HEK293 (cell line): ENCODE results near the gene EEFSEC.

ENCODE experiments used
- CTCF ChIA-PET: fragments of 350-600 bp; formaldehyde crosslinking; extraction: SDS; loops from one replicate; lab custom pipeline; 2021; ENCODE audit warnings: antibody characterized with exemption; lab: Yijun Ruan, JAX
- POLR2A ChIA-PET: fragments of 300-600 bp; formaldehyde crosslinking; extraction: SDS; loops from one replicate; lab custom pipeline; 2020; ENCODE audit warnings: antibody characterized with exemption, inconsistent platforms; lab: Yijun Ruan, JAX
- H3K27ac ChIP-seq: fragments of 200-500 bp; sonication (Bioruptor generic); 2 replicates; pipeline ENCODE4 v1.5.1; 2014; ENCODE audit warnings: low read depth, low read length, control low read depth, inconsistent platforms; ENCODE audit errors: extremely low read depth
- H3K36me3 ChIP-seq, 2 experiments: fragments of 200-500 bp in 1 of 2; sonication (Bioruptor generic) in 1 of 2; 1 replicate in 1 of 2; 2 replicates in 1 of 2; pipeline ENCODE4 v1.5.1; 2014 to 2017; ENCODE audit warnings: inconsistent platforms in 2 of 2, low read length in 2 of 2; ENCODE audit not compliant: control insufficient read depth in 2 of 2, insufficient read depth in 1 of 2
- H3K4me1 ChIP-seq: fragments of 200-500 bp; sonication (Bioruptor generic); 2 replicates; pipeline ENCODE4 v1.5.1; 2014; ENCODE audit warnings: mild to moderate bottlenecking, low read length, inconsistent platforms; ENCODE audit not compliant: control insufficient read depth, insufficient read depth
- H3K4me3 ChIP-seq: 2 replicates; pipeline ENCODE4 v1.5.1; 2011; ENCODE audit warnings: low read depth, mild to moderate bottlenecking, control low read depth, low read length, moderate library complexity
- H3K9me3 ChIP-seq: fragments of 200-500 bp; sonication (Bioruptor generic); 2 replicates; pipeline ENCODE4 v1.5.1; 2014; ENCODE audit warnings: low read depth, low read length, inconsistent platforms; ENCODE audit not compliant: control insufficient read depth, insufficient read depth
- GLIS2 ChIP-seq: fragments of 450-650 bp; formaldehyde crosslinking; IDR thresholded peaks from 2 replicates; pipeline ENCODE4 v1.5.1; 2016; ENCODE audit warnings: missing biosample characterization, missing genetic modification characterization
- MZF1 ChIP-seq: fragments of 450-650 bp; formaldehyde crosslinking; IDR thresholded peaks from 2 replicates; pipeline ENCODE4 v1.5.1; 2017; ENCODE audit warnings: missing biosample characterization, missing genetic modification characterization, borderline replicate concordance
- OSR2 ChIP-seq: fragments of 450-650 bp; formaldehyde crosslinking; IDR thresholded peaks from 2 replicates; pipeline ENCODE4 v1.5.1; 2016; ENCODE audit warnings: missing biosample characterization, missing genetic modification characterization
- RBAK ChIP-seq: fragments of 450-650 bp; formaldehyde crosslinking; IDR thresholded peaks from 2 replicates; pipeline ENCODE4 v1.5.1; 2016; ENCODE audit warnings: missing biosample characterization, missing genetic modification characterization
- SETDB1 ChIP-seq: IDR thresholded peaks from one replicate; pipeline ENCODE4 v1.6.1; 2017; ENCODE audit warnings: mild to moderate bottlenecking, low read length, moderate library complexity, mixed read lengths; ENCODE audit not compliant: insufficient read length
- ZBTB8A ChIP-seq: fragments of 450-650 bp; formaldehyde crosslinking; IDR thresholded peaks from 2 replicates; pipeline ENCODE4 v1.5.1; 2016; ENCODE audit warnings: missing biosample characterization, missing genetic modification characterization
- ZFHX2 ChIP-seq: fragments of 450-650 bp; formaldehyde crosslinking; conservative IDR thresholded peaks from 2 replicates; pipeline ENCODE4 v1.5.1; 2016; ENCODE audit warnings: missing biosample characterization, missing genetic modification characterization
- ZNF121 ChIP-seq: fragments of 450-650 bp; formaldehyde crosslinking; IDR thresholded peaks from 2 replicates; pipeline ENCODE4 v1.5.1; 2016; ENCODE audit warnings: missing biosample characterization, missing genetic modification characterization
- ZNF140 ChIP-seq: fragments of 450-650 bp; formaldehyde crosslinking; IDR thresholded peaks from 2 replicates; pipeline ENCODE4 v1.5.1; 2016; ENCODE audit warnings: missing biosample characterization, missing genetic modification characterization
- ZNF221 ChIP-seq: fragments of 450-650 bp; formaldehyde crosslinking; IDR thresholded peaks from 2 replicates; pipeline ENCODE4 v1.5.1; 2017; ENCODE audit warnings: missing biosample characterization, missing genetic modification characterization, borderline replicate concordance
- ZNF274 ChIP-seq, 2 experiments: fragments of 200-500 bp in 1 of 2; fragments of 450-650 bp in 1 of 2; sonication (Bioruptor generic) in 1 of 2; formaldehyde crosslinking in 1 of 2; IDR thresholded peaks; 2 replicates each; pipeline versions ENCODE4 v1.5.1 to v1.6.1; 2014 to 2016; ENCODE audit warnings: borderline replicate concordance in 1 of 2, inconsistent platforms in 1 of 2, low read length in 1 of 2, missing biosample characterization in 1 of 2, missing genetic modification characterization in 1 of 2
- ZNF292 ChIP-seq: fragments of 450-650 bp; formaldehyde crosslinking; IDR thresholded peaks from 2 replicates; pipeline ENCODE4 v1.5.1; 2016; ENCODE audit warnings: low read depth, missing biosample characterization, missing genetic modification characterization, borderline replicate concordance
- ZNF311 ChIP-seq: fragments of 450-650 bp; formaldehyde crosslinking; IDR thresholded peaks from 2 replicates; pipeline ENCODE4 v1.5.1; 2017; ENCODE audit warnings: missing biosample characterization, missing genetic modification characterization, borderline replicate concordance
- ZNF354C ChIP-seq: fragments of 450-650 bp; formaldehyde crosslinking; IDR thresholded peaks from 2 replicates; pipeline ENCODE4 v1.5.1; 2016; ENCODE audit warnings: missing biosample characterization, missing genetic modification characterization, low read depth, borderline replicate concordance
- ZNF529 ChIP-seq: fragments of 450-650 bp; formaldehyde crosslinking; IDR thresholded peaks from 2 replicates; pipeline ENCODE4 v1.5.1; 2017; ENCODE audit warnings: missing genetic modification characterization, missing biosample characterization; ENCODE audit not compliant: insufficient replicate concordance
- ZNF623 ChIP-seq: fragments of 450-650 bp; formaldehyde crosslinking; IDR thresholded peaks from 2 replicates; pipeline ENCODE4 v1.5.1; 2016; ENCODE audit warnings: missing biosample characterization, missing genetic modification characterization
- ZNF837 ChIP-seq: fragments of 450-650 bp; formaldehyde crosslinking; IDR thresholded peaks from 2 replicates; pipeline ENCODE4 v1.5.1; 2016; ENCODE audit warnings: missing biosample characterization, missing genetic modification characterization
- TF ChIP-seq, protein P1 (sequence below): fragments of 450-650 bp; formaldehyde crosslinking; IDR thresholded peaks from 2 replicates; pipeline ENCODE4 v1.5.1; 2017; ENCODE audit warnings: missing biosample characterization, missing genetic modification characterization
- TF ChIP-seq, protein P2 (sequence below): fragments of 450-650 bp; formaldehyde crosslinking; IDR thresholded peaks from 2 replicates; pipeline ENCODE4 v1.5.1; 2016; ENCODE audit warnings: missing biosample characterization, missing genetic modification characterization
- TF ChIP-seq, protein P3 (sequence below): fragments of 450-650 bp; formaldehyde crosslinking; IDR thresholded peaks from 2 replicates; pipeline ENCODE4 v1.5.1; 2017; ENCODE audit warnings: missing biosample characterization, missing genetic modification characterization
- TF ChIP-seq, protein P4 (sequence below): fragments of 450-650 bp; formaldehyde crosslinking; IDR thresholded peaks from 2 replicates; pipeline ENCODE4 v1.5.1; 2016; ENCODE audit warnings: missing biosample characterization, missing genetic modification characterization, low read depth
- TF ChIP-seq, protein P5 (sequence below): fragments of 450-650 bp; formaldehyde crosslinking; IDR thresholded peaks from 2 replicates; pipeline ENCODE4 v1.5.1; 2016; ENCODE audit warnings: missing biosample characterization, missing genetic modification characterization, low read depth

EEFSEC gene

DNA sequence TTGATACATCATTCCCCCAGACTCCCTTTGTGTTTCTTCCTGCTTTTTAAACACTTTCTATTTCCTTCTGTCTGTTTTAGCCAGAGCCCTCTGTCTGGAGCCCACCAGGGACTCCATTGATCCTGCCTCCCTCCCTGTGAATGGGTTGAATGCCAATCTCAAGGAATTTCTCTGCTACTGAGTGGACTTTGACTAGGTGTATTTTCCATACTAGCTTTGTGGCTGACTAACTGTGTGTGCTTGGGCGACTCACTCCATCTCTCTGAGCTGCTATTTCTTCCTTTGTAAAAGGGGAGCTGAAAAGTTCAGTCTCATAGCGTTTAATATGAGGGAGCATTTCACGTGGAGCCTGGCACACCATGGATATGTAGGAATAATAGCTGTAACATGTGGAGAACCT, 98.8 kb downstream of the EEFSEC start (continued):
- TF ChIP-seq, protein P1, sequence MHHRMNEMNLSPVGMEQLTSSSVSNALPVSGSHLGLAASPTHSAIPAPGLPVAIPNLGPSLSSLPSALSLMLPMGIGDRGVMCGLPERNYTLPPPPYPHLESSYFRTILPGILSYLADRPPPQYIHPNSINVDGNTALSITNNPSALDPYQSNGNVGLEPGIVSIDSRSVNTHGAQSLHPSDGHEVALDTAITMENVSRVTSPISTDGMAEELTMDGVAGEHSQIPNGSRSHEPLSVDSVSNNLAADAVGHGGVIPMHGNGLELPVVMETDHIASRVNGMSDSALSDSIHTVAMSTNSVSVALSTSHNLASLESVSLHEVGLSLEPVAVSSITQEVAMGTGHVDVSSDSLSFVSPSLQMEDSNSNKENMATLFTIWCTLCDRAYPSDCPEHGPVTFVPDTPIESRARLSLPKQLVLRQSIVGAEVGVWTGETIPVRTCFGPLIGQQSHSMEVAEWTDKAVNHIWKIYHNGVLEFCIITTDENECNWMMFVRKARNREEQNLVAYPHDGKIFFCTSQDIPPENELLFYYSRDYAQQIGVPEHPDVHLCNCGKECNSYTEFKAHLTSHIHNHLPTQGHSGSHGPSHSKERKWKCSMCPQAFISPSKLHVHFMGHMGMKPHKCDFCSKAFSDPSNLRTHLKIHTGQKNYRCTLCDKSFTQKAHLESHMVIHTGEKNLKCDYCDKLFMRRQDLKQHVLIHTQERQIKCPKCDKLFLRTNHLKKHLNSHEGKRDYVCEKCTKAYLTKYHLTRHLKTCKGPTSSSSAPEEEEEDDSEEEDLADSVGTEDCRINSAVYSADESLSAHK (tag by site-specific recombination) = no peak
- no peak for TF ChIP-seq ZNF311 (tag by site-specific recombination)
- no peak for TF ChIP-seq OSR2 (tag by site-specific recombination)
- TF ChIP-seq ZNF221 (tag by site-specific recombination) = no peak
- TF ChIP-seq ZNF354C (tag by site-specific recombination) = no peak
- TF ChIP-seq ZNF140 (tag by site-specific recombination) = no peak
- TF ChIP-seq, protein P2, sequence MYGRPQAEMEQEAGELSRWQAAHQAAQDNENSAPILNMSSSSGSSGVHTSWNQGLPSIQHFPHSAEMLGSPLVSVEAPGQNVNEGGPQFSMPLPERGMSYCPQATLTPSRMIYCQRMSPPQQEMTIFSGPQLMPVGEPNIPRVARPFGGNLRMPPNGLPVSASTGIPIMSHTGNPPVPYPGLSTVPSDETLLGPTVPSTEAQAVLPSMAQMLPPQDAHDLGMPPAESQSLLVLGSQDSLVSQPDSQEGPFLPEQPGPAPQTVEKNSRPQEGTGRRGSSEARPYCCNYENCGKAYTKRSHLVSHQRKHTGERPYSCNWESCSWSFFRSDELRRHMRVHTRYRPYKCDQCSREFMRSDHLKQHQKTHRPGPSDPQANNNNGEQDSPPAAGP (tag by site-specific recombination) = no peak
- TF ChIP-seq ZNF529 (tag by site-specific recombination) = no peak
- TF ChIP-seq GLIS2 (tag by site-specific recombination) = no peak
- TF ChIP-seq, protein P3, sequence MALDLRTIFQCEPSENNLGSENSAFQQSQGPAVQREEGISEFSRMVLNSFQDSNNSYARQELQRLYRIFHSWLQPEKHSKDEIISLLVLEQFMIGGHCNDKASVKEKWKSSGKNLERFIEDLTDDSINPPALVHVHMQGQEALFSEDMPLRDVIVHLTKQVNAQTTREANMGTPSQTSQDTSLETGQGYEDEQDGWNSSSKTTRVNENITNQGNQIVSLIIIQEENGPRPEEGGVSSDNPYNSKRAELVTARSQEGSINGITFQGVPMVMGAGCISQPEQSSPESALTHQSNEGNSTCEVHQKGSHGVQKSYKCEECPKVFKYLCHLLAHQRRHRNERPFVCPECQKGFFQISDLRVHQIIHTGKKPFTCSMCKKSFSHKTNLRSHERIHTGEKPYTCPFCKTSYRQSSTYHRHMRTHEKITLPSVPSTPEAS (tag by site-specific recombination) = no peak
- TF ChIP-seq ZBTB8A = no peak
- TF ChIP-seq MZF1 (tag by site-specific recombination) = no peak
- TF ChIP-seq ZNF274 (IDR thresholded peaks at IDR 0.05; ENCODE audit: low read length) = no peak
- TF ChIP-seq ZNF274 (tag by site-specific recombination; IDR thresholded peaks at IDR 0.05; ENCODE audit: borderline replicate concordance) = no peak

DNA sequence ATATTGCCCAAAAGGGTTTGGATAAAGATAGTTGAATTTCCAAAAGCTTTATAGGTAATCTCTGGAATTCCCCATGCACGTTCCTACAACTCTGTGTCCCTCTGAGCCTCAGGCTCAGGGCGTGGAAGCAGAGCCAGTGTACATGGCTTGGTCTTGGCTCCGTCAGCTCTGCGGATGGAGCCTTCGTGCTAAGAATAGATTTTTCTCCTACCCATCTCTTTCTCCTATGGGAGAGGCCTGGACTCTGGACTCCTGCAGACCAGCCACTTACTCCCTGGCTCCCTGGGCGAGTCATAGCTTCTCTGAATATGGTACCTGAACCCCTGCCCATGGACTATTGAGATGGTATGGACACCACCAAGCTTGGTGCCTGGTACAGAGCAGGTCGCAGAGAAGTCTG, 99.9 kb downstream of the EEFSEC start:
- Histone ChIP-seq H3K36me3 (no peaks in the 10 kb centered on the region), H3K9me3 (no peaks in the 10 kb centered on the region), H3K4me3 (no peak overlapping the region), H3K4me1 (peaks cover 3% of the 10 kb centered on the region; the same call in 1 of the 2 replicates), H3K27ac (no peak overlapping the region)
- POLR2A ChIA-PET = no interaction called here
- TF ChIP-seq, protein P4, sequence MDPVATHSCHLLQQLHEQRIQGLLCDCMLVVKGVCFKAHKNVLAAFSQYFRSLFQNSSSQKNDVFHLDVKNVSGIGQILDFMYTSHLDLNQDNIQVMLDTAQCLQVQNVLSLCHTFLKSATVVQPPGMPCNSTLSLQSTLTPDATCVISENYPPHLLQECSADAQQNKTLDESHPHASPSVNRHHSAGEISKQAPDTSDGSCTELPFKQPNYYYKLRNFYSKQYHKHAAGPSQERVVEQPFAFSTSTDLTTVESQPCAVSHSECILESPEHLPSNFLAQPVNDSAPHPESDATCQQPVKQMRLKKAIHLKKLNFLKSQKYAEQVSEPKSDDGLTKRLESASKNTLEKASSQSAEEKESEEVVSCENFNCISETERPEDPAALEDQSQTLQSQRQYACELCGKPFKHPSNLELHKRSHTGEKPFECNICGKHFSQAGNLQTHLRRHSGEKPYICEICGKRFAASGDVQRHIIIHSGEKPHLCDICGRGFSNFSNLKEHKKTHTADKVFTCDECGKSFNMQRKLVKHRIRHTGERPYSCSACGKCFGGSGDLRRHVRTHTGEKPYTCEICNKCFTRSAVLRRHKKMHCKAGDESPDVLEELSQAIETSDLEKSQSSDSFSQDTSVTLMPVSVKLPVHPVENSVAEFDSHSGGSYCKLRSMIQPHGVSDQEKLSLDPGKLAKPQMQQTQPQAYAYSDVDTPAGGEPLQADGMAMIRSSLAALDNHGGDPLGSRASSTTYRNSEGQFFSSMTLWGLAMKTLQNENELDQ (tag by site-specific recombination) = no peak
- no peak for TF ChIP-seq ZNF623 (tag by site-specific recombination)
- no peak for TF ChIP-seq ZNF837 (tag by site-specific recombination)
- no peak for TF ChIP-seq ZFHX2 (tag by site-specific recombination)
- TF ChIP-seq, protein P5, sequence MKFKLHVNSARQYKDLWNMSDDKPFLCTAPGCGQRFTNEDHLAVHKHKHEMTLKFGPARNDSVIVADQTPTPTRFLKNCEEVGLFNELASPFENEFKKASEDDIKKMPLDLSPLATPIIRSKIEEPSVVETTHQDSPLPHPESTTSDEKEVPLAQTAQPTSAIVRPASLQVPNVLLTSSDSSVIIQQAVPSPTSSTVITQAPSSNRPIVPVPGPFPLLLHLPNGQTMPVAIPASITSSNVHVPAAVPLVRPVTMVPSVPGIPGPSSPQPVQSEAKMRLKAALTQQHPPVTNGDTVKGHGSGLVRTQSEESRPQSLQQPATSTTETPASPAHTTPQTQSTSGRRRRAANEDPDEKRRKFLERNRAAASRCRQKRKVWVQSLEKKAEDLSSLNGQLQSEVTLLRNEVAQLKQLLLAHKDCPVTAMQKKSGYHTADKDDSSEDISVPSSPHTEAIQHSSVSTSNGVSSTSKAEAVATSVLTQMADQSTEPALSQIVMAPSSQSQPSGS (tag by site-specific recombination) = no peak
- no peak for TF ChIP-seq ZNF121 (tag by site-specific recombination)
- TF ChIP-seq SETDB1 = no peak
- no peak for TF ChIP-seq ZNF292 (tag by site-specific recombination)
- TF ChIP-seq RBAK (tag by site-specific recombination) = no peak
- CTCF ChIA-PET = interaction anchor here (0.6 to 0.7 kb wide), 2 partner anchors 57 to 244 kb away, joined by 3 to 4 read pairs; no protein-coding TSS in a partner anchor
